ENCODE data around the gene POLR2I.

GRCh38 chr19:36125557-36125956 is 10.9 kb upstream of the POLR2I start:
- TF ChIP-seq EZH2 (IDR thresholded peaks at IDR 0.05; ENCODE audit: borderline replicate concordance, low read length) (no peak), CTCF (conservative IDR thresholded peaks at IDR 0.05 in 1 of 2, IDR thresholded peaks at IDR 0.05 in 1 of 2; ENCODE audit: extremely low read depth in 1 of 2, insufficient read depth in 1 of 2, low read depth in 1 of 2, low read length in 2 of 2) (no peak)
